H9 (cell line): ENCODE measurements around the gene BCL11B. TPM values are rescaled to one million over a fixed set of nuclear protein-coding genes. Genes with fewer than 3 reads are reported as not detected.
A peak's percentile ranks its signal among the peaks of the same experiment; 100 is the strongest.

Experiments used
- DNase-seq: peaks from one replicate; pipeline ENCODE4 v3.0.0-alpha.2; 2017
- H2AFZ ChIP-seq: one replicate; pipeline ENCODE4 v1.6.1; 2013; ENCODE audit warnings: mild to moderate bottlenecking, low read length, control low read depth, moderate library complexity
- H2AK5ac ChIP-seq: 2 replicates; pipeline ENCODE4 v1.6.1; 2013; ENCODE audit warnings: low read length, control low read depth, mixed read lengths; ENCODE audit not compliant: insufficient read length
- H2BK120ac ChIP-seq: one replicate; pipeline ENCODE4 v1.6.1; 2013; ENCODE audit warnings: low read depth, mild to moderate bottlenecking, low read length, control low read depth, inconsistent platforms; ENCODE audit not compliant: poor library complexity, severe bottlenecking
- H2BK12ac ChIP-seq: 2 replicates; pipeline ENCODE4 v1.6.1; 2013; ENCODE audit warnings: low read length, control low read depth, mixed read lengths, low read depth; ENCODE audit not compliant: insufficient read length
- H2BK15ac ChIP-seq: 2 replicates; pipeline ENCODE4 v1.6.1; 2013; ENCODE audit warnings: low read depth, low read length, control low read depth
- H2BK20ac ChIP-seq: one replicate; pipeline ENCODE4 v1.6.1; 2013; ENCODE audit warnings: low read depth, mild to moderate bottlenecking, low read length, control low read depth, inconsistent platforms; ENCODE audit not compliant: poor library complexity, severe bottlenecking
- H2BK5ac ChIP-seq: 2 replicates; pipeline ENCODE4 v1.6.1; 2013; ENCODE audit warnings: low read length, control low read depth, mixed read lengths; ENCODE audit not compliant: insufficient read length
- H3K14ac ChIP-seq: 2 replicates; pipeline ENCODE4 v1.6.1; 2013; ENCODE audit warnings: low read length, control low read depth; ENCODE audit not compliant: insufficient read depth
- H3K18ac ChIP-seq: 2 replicates; pipeline ENCODE4 v1.6.1; 2013; ENCODE audit warnings: low read depth, mild to moderate bottlenecking, mixed read lengths, low read length, control low read depth; ENCODE audit not compliant: insufficient read length
- H3K23ac ChIP-seq: 2 replicates; pipeline ENCODE4 v1.6.1; 2013; ENCODE audit warnings: low read length, control low read depth, mixed read lengths, low read depth; ENCODE audit not compliant: insufficient read length
- H3K23me2 ChIP-seq: 2 replicates; pipeline ENCODE4 v1.6.1; 2013; ENCODE audit warnings: low read depth, mild to moderate bottlenecking, mixed read lengths, low read length, control low read depth; ENCODE audit not compliant: insufficient read length, poor library complexity, severe bottlenecking
- H3K27ac ChIP-seq: 2 replicates; pipeline ENCODE4 v1.5.1; 2013; ENCODE audit warnings: low read length, control low read depth, mixed read lengths, low read depth; ENCODE audit not compliant: insufficient read length
- H3K27me3 ChIP-seq: 2 replicates; pipeline ENCODE4 v1.6.1; 2013; ENCODE audit warnings: low read length, control low read depth, inconsistent platforms; ENCODE audit not compliant: insufficient read depth
- H3K4ac ChIP-seq: 2 replicates; pipeline ENCODE4 v1.6.1; 2013; ENCODE audit warnings: low read depth, mild to moderate bottlenecking, control low read depth, inconsistent platforms, low read length, moderate library complexity
- H3K4me1 ChIP-seq: 2 replicates; pipeline ENCODE4 v1.6.1; 2013; ENCODE audit warnings: low read length, control low read depth, inconsistent platforms; ENCODE audit not compliant: insufficient read depth
- H3K4me2 ChIP-seq: 2 replicates; pipeline ENCODE4 v1.6.1; 2013; ENCODE audit warnings: low read length, control low read depth, mixed read lengths; ENCODE audit not compliant: insufficient read length, insufficient read depth
- H3K56ac ChIP-seq: 2 replicates; pipeline ENCODE4 v1.6.1; 2013; ENCODE audit warnings: low read depth, mild to moderate bottlenecking, mixed read lengths, low read length, control low read depth; ENCODE audit not compliant: insufficient read length
- H3K79me1 ChIP-seq: 2 replicates; pipeline ENCODE4 v1.6.1; 2013; ENCODE audit warnings: low read depth, mild to moderate bottlenecking, moderate library complexity, low read length, control low read depth, inconsistent platforms; ENCODE audit not compliant: insufficient read depth, poor library complexity, severe bottlenecking
- H3K79me2 ChIP-seq: 2 replicates; pipeline ENCODE4 v1.6.1; 2013; ENCODE audit warnings: low read length, control low read depth, inconsistent platforms; ENCODE audit not compliant: insufficient read depth
- H3K9ac ChIP-seq: 2 replicates; pipeline ENCODE4 v1.6.1; 2013; ENCODE audit warnings: low read length, control low read depth, mixed read lengths; ENCODE audit not compliant: insufficient read length; ENCODE audit errors: extremely low read depth
- H3K9me3 ChIP-seq: one replicate; pipeline ENCODE4 v1.6.1; 2013; ENCODE audit warnings: low read depth, low read length, inconsistent platforms; ENCODE audit not compliant: control insufficient read depth
- H3T11ph ChIP-seq: one replicate; pipeline ENCODE4 v1.6.1; 2013; ENCODE audit warnings: mild to moderate bottlenecking, low read length, control low read depth, inconsistent platforms
- H4K20me1 ChIP-seq: one replicate; pipeline ENCODE4 v1.6.1; 2013; ENCODE audit not compliant: control insufficient read depth, insufficient read length, insufficient read depth
- H4K5ac ChIP-seq: 2 replicates; pipeline ENCODE4 v1.6.1; 2013; ENCODE audit warnings: low read depth, mild to moderate bottlenecking, mixed read lengths, low read length, control low read depth; ENCODE audit not compliant: insufficient read length
- H4K8ac ChIP-seq: replicated peaks from 2 replicates; pipeline ENCODE4 v1.6.1; 2013; ENCODE audit warnings: low read length, control low read depth, mixed read lengths, low read depth; ENCODE audit not compliant: insufficient read length
- H4K91ac ChIP-seq: 2 replicates; pipeline ENCODE4 v1.6.1; 2013; ENCODE audit warnings: low read depth, mild to moderate bottlenecking, moderate library complexity, mixed read lengths, low read length, control low read depth; ENCODE audit not compliant: insufficient read length
- H3K27ac Mint-ChIP-seq, 3 experiments: 2 replicates in 2 of 3; 3 replicates in 1 of 3; pipeline ENCODE4 v1.8.0; 2020 to 2021; ENCODE audit warnings: mixed read lengths in 3 of 3, mild to moderate bottlenecking in 1 of 3, moderate library complexity in 1 of 3
- H3K27me3 Mint-ChIP-seq: 2 replicates; pipeline ENCODE4 v1.8.0; 2021; ENCODE audit warnings: low read depth, mild to moderate bottlenecking, moderate library complexity, mixed read lengths
- H3K36me3 Mint-ChIP-seq, 3 experiments: 2 replicates in 2 of 3; 3 replicates in 1 of 3; pipeline ENCODE4 v1.8.0; 2020 to 2021; ENCODE audit warnings: low read depth in 3 of 3, mixed read lengths in 3 of 3; ENCODE audit not compliant: insufficient read depth in 1 of 3
- H3K4me1 Mint-ChIP-seq, 2 experiments: 2 replicates each; pipeline ENCODE4 v1.8.0; 2020; ENCODE audit warnings: mixed read lengths in 2 of 2
- H3K4me3 Mint-ChIP-seq, 2 experiments: 2 replicates in 1 of 2; 3 replicates in 1 of 2; pipeline ENCODE4 v1.8.0; 2020 to 2021; ENCODE audit warnings: mild to moderate bottlenecking in 2 of 2, mixed read lengths in 2 of 2, moderate library complexity in 1 of 2
- H3K9me3 Mint-ChIP-seq, 2 experiments: 2 replicates in 1 of 2; 3 replicates in 1 of 2; pipeline ENCODE4 v1.8.0; 2020; ENCODE audit warnings: mild to moderate bottlenecking in 2 of 2, mixed read lengths in 2 of 2, moderate library complexity in 1 of 2
- WGBS: extraction: QIAGEN DNeasy Blood & Tissue Kit; methylation state at CpG from one replicate; pipeline ENCODE4 v1.1.7; 2013; ENCODE audit warnings: missing lambda C conversion rate, low lambda C conversion rate, mixed read lengths; ENCODE audit not compliant: insufficient read length; ENCODE audit errors: extremely low coverage; 5-methylcytosine and 5-hydroxymethylcytosine counted together
- total RNA-seq: library from RNA; stranded (reverse); gene quantifications from 2 replicates; pipeline ENCODE4 v1.2.1, GENCODE V29; 2021
- TF ChIP-seq, protein P1 (sequence below): fragments of 200-600 bp; sonication (generic); conservative IDR thresholded peaks from 3 replicates; pipeline ENCODE4 v1.8.0; 2021; ENCODE audit warnings: antibody characterized with exemption, mild to moderate bottlenecking

BCL11B gene
- total RNA-seq, 1 experiment from 2014 or later = 4.9 TPM

DNA sequence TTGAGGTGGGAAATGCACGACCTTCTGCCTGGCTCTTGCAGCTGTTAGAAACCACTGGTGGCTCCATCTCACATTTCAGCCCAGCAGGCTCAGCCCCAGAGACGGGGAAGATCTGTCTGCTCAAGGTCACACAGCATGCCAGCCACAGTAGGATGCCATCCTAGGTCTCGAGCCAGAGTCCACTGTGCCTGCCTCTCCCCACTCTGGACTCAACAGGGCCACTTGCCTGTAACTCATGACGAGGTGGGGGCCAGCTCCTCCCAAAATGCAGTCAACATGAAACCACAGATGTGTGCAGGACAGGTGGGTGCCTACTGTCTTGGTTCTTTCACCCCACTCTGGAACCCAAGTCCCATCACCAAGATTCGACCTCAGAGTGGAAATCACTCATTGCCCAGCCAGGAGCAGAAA is 23.2 kb downstream of the BCL11B start:
- H2AFZ ChIP-seq = no peak overlapping the region
- no peak overlapping the region for H2BK20ac ChIP-seq
- no peak overlapping the region for H2BK15ac ChIP-seq
- H3K79me1 ChIP-seq = no peaks in the 10 kb centered on the region
- no peak overlapping the region for H2BK120ac ChIP-seq
- no peak overlapping the region for H4K8ac ChIP-seq
- H3K36me3 Mint-ChIP-seq = peaks cover 0 to 2% (median 0%) of the 10 kb centered on the region in 3 experiments; a peak in 1 of 7 replicates
- no peak overlapping the region for H3K4me2 ChIP-seq
- H3K27me3 ChIP-seq = no peaks in the 10 kb centered on the region
- TF ChIP-seq, protein P1, sequence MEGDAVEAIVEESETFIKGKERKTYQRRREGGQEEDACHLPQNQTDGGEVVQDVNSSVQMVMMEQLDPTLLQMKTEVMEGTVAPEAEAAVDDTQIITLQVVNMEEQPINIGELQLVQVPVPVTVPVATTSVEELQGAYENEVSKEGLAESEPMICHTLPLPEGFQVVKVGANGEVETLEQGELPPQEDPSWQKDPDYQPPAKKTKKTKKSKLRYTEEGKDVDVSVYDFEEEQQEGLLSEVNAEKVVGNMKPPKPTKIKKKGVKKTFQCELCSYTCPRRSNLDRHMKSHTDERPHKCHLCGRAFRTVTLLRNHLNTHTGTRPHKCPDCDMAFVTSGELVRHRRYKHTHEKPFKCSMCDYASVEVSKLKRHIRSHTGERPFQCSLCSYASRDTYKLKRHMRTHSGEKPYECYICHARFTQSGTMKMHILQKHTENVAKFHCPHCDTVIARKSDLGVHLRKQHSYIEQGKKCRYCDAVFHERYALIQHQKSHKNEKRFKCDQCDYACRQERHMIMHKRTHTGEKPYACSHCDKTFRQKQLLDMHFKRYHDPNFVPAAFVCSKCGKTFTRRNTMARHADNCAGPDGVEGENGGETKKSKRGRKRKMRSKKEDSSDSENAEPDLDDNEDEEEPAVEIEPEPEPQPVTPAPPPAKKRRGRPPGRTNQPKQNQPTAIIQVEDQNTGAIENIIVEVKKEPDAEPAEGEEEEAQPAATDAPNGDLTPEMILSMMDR = no peak
- H2BK12ac ChIP-seq = no peak overlapping the region
- peaks cover 2% of the 10 kb centered on the region for H3K27me3 Mint-ChIP-seq
- peaks cover 45 to 51% of the 10 kb centered on the region in 2 experiments for H3K4me1 Mint-ChIP-seq
- no peak overlapping the region for H3K9ac ChIP-seq
- H3K27ac Mint-ChIP-seq = peak overlapping the region in 1 of 3 experiments; percentile 44; a peak in 1 of 7 replicates
- no peak overlapping the region for H4K5ac ChIP-seq
- no peak overlapping the region for H3K18ac ChIP-seq
- no peak overlapping the region for H2BK5ac ChIP-seq
- peaks cover 22% of the 10 kb centered on the region for H3K23me2 ChIP-seq
- no peak overlapping the region for H3K14ac ChIP-seq
- DNase-seq = no peak
- no peak overlapping the region for H3K27ac ChIP-seq
- no CpG with 5 or more reads among the region's 5 CpGs for WGBS
- H2AK5ac ChIP-seq = no peak overlapping the region
- peaks cover 27% of the 10 kb centered on the region for H3K4me1 ChIP-seq
- no peak overlapping the region for H3K23ac ChIP-seq
- no peak overlapping the region for H3K4ac ChIP-seq
- H3K79me2 ChIP-seq = peaks cover 3% of the 10 kb centered on the region; the same call in 1 of the 2 replicates
- H4K91ac ChIP-seq = no peak overlapping the region
- H4K20me1 ChIP-seq = peaks cover 2% of the 10 kb centered on the region
- no peak overlapping the region for H3K56ac ChIP-seq
- H3T11ph ChIP-seq = no peak overlapping the region
- H3K9me3 Mint-ChIP-seq = no peaks in the 10 kb centered on the region; a peak in 1 of 5 replicates
- H3K9me3 ChIP-seq = no peaks in the 10 kb centered on the region
- no peak overlapping the region; a peak in 1 of 5 replicates for H3K4me3 Mint-ChIP-seq
